GM23248 (cell line): ENCODE data around the gene DRC1. TPM values are rescaled to one million over a fixed set of nuclear protein-coding genes. Genes with fewer than 3 reads are reported as not detected.
"Not testable (repeated sequence)": the region's sequence is repeated elsewhere in the genome, so short reads cannot be mapped to it uniquely, and the experiment has no call there.

ENCODE experiments used
- DNase-seq: peaks from one replicate; pipeline ENCODE4 v3.0.0-alpha.2; 2015
- H2AFZ ChIP-seq: fragments of 200-600 bp; sonication (generic); 2 replicates; pipeline ENCODE4 v1.6.1; 2016; ENCODE audit warnings: antibody characterized with exemption
- H3F3A ChIP-seq: fragments of 200-600 bp; sonication (generic); 2 replicates; pipeline ENCODE4 v1.6.1; 2016; ENCODE audit warnings: mild to moderate bottlenecking, antibody characterized with exemption, mixed run types; ENCODE audit not compliant: insufficient read depth
- H3K27ac ChIP-seq: fragments of 200-600 bp; sonication (generic); 2 replicates; pipeline ENCODE4 v1.5.1; 2016; ENCODE audit warnings: mild to moderate bottlenecking
- H3K27me3 ChIP-seq: fragments of 200-600 bp; sonication (generic); replicated peaks from 2 replicates; pipeline ENCODE4 v1.6.1; 2016; ENCODE audit warnings: mild to moderate bottlenecking; ENCODE audit not compliant: insufficient read depth
- H3K36me3 ChIP-seq: fragments of 200-600 bp; sonication (generic); 2 replicates; pipeline ENCODE4 v1.6.1; 2016; ENCODE audit warnings: low read depth, mild to moderate bottlenecking
- H3K4me1 ChIP-seq: fragments of 200-600 bp; sonication (generic); 2 replicates; pipeline ENCODE4 v1.6.1; 2016; ENCODE audit warnings: mild to moderate bottlenecking; ENCODE audit not compliant: insufficient read depth
- H3K4me2 ChIP-seq: fragments of 200-600 bp; sonication (generic); one replicate; pipeline ENCODE4 v1.6.1; 2016; ENCODE audit warnings: mild to moderate bottlenecking; ENCODE audit not compliant: unreplicated experiment
- H3K4me3 ChIP-seq: fragments of 200-600 bp; sonication (generic); 2 replicates; pipeline ENCODE4 v1.5.1; 2016; ENCODE audit warnings: mild to moderate bottlenecking
- H3K79me2 ChIP-seq: fragments of 200-600 bp; sonication (generic); 2 replicates; pipeline ENCODE4 v1.6.1; 2016; ENCODE audit warnings: mild to moderate bottlenecking; ENCODE audit not compliant: insufficient read depth
- H3K9ac ChIP-seq: fragments of 200-600 bp; sonication (generic); 2 replicates; pipeline ENCODE4 v1.6.1; 2016; ENCODE audit warnings: mild to moderate bottlenecking
- H3K9me2 ChIP-seq: fragments of 200-600 bp; sonication (generic); 2 replicates; pipeline ENCODE4 v1.6.1; 2016; ENCODE audit warnings: mixed run types, mild to moderate bottlenecking, moderate library complexity; ENCODE audit not compliant: insufficient read depth
- H3K9me3 ChIP-seq: fragments of 200-600 bp; sonication (generic); one replicate; pipeline ENCODE4 v1.6.1; 2017; ENCODE audit warnings: low read depth
- H4K20me1 ChIP-seq: fragments of 200-600 bp; sonication (generic); 2 replicates; pipeline ENCODE4 v1.6.0; 2016; ENCODE audit not compliant: insufficient read depth
- EZH2 ChIP-seq: fragments of 200-600 bp; sonication (generic); IDR thresholded peaks from 2 replicates; pipeline ENCODE4 v1.6.1; 2018; ENCODE audit warnings: antibody characterized with exemption, mild to moderate bottlenecking; ENCODE audit not compliant: insufficient read depth, poor library complexity, severe bottlenecking
- EZH2phosphoT487 ChIP-seq: fragments of 200-600 bp; sonication (generic); IDR thresholded peaks from 2 replicates; pipeline ENCODE4 v1.6.1; 2018; ENCODE audit warnings: antibody characterized with exemption, moderate library complexity, mild to moderate bottlenecking, low read depth; ENCODE audit not compliant: insufficient read depth
- WGBS, 2 experiments: methylation state at CpG; one replicate each; pipeline ENCODE4 v1.1.6; 2015 to 2017; ENCODE audit warnings: low lambda C conversion rate in 2 of 2, low coverage in 1 of 2; ENCODE audit errors: missing lambda C conversion rate in 2 of 2; 5-methylcytosine and 5-hydroxymethylcytosine counted together
- in situ Hi-C: fragments of 300-500 bp; cut with MboI; formaldehyde crosslinking; loops from 2 replicates; pipeline ENCODE4 v1.15.0; 2020
- polyA plus RNA-seq: library from polyadenylated mRNA; unstranded; fragments of >200 nt; fragmentation: Nextera tagmentation; extraction: Ambion mirVana; gene quantifications from 2 replicates; pipeline ENCODE4 v1.2.1, GENCODE V29; 2016
- total RNA-seq: library from RNA; depleted of rRNA; stranded (reverse); fragments of >200 nt; shearing (Covaris generic); gene quantifications from 2 replicates; pipeline ENCODE4 v1.2.3, GENCODE V29; 2014

The DRC1 gene
- total and polyA plus RNA-seq, 2 experiments from 2014 or later, result not detected

- no peaks in the 10 kb centered on the region for H3K9me3 ChIP-seq
- in situ Hi-C loops, result no loop called here
- no peak overlapping the region for H3K27ac ChIP-seq
- peaks cover 10% of the 10 kb centered on the region for H3K4me1 ChIP-seq
- no peaks in the 10 kb centered on the region for H3K79me2 ChIP-seq
- no peaks in the 10 kb centered on the region for H4K20me1 ChIP-seq
- H3K27me3 ChIP-seq, result no peaks in the 10 kb centered on the region
- no peak overlapping the region for H3K4me3 ChIP-seq
- H3K9me2 ChIP-seq, result no peaks in the 10 kb centered on the region
- no peak overlapping the region for H2AFZ ChIP-seq
- WGBS, 2 experiments, result 78 to 82% methylated on average over 11 of the region's 11 CpGs
- no peak for DNase-seq
- TF ChIP-seq EZH2phosphoT487, result no peak
- TF ChIP-seq EZH2, result no peak
- H3K4me2 ChIP-seq, result no peak overlapping the region
- H3F3A ChIP-seq, result no peaks in the 10 kb centered on the region; the same call in 1 of the 2 replicates
- H3K9ac ChIP-seq, result no peak overlapping the region
- H3K36me3 ChIP-seq, result no peaks in the 10 kb centered on the region
Measured at GRCh38 chr2:26465266-26465925, 63.7 kb downstream of the DRC1 start.

GRCh38 chr2:26465981-26466471 is 64.3 kb downstream of the DRC1 start:
- Histone ChIP-seq H4K20me1 (no peaks in the 10 kb centered on the region), H3K9ac (no peak overlapping the region), H3F3A (no peaks in the 10 kb centered on the region; the same call in 1 of the 2 replicates), H3K9me2 (no peaks in the 10 kb centered on the region), H3K4me1 (peaks cover 10% of the 10 kb centered on the region), H3K27ac (no peak overlapping the region), H3K4me3 (no peak overlapping the region), H3K79me2 (no peaks in the 10 kb centered on the region), H3K4me2 (no peak overlapping the region), H2AFZ (no peak overlapping the region), H3K27me3 (no peaks in the 10 kb centered on the region), H3K36me3 (no peaks in the 10 kb centered on the region), H3K9me3 (no peaks in the 10 kb centered on the region)
- TF ChIP-seq EZH2phosphoT487, result no peak
- no peak for TF ChIP-seq EZH2
- WGBS, 2 experiments, result 86 to 89% methylated on average over 10 of the region's 10 CpGs
- in situ Hi-C loops, result no loop called here
- no peak for DNase-seq

- in situ Hi-C loops, result no loop called here
- WGBS, 2 experiments, result 75 to 76% methylated on average over 17 to 22 of the region's 22 CpGs
Measured at GRCh38 chr2:26466662-26467310, 65.1 kb downstream of the DRC1 start.

GRCh38 chr2:26468544-26468943 is 66.8 kb downstream of the DRC1 start:
- H3K36me3 ChIP-seq, H3K9me3 ChIP-seq, in situ Hi-C loops, H3K4me1 ChIP-seq, H3K79me2 ChIP-seq, H3K27me3 ChIP-seq, H2AFZ ChIP-seq, H3F3A ChIP-seq, H3K9me2 ChIP-seq, H3K4me3 ChIP-seq, H3K9ac ChIP-seq, H3K27ac ChIP-seq, DNase-seq, H3K4me2 ChIP-seq, H4K20me1 ChIP-seq: not testable (repeated sequence)
- 92 to 93% methylated on average over 1 of the region's 1 CpG for WGBS, 2 experiments

More at GRCh38 chr2:26466662-26467310, 65.1 kb downstream of the DRC1 start:
- Histone ChIP-seq H3K4me1 (peaks cover 10% of the 10 kb centered on the region), H3K9me2 (no peaks in the 10 kb centered on the region), H2AFZ (no peak overlapping the region), H3K9me3 (no peaks in the 10 kb centered on the region), H3K36me3 (no peaks in the 10 kb centered on the region), H3K4me2 (no peak overlapping the region), H3F3A (no peaks in the 10 kb centered on the region; the same call in 1 of the 2 replicates), H3K27ac (no peak overlapping the region), H3K9ac (no peak overlapping the region), H4K20me1 (no peaks in the 10 kb centered on the region), H3K79me2 (no peaks in the 10 kb centered on the region), H3K4me3 (no peak overlapping the region), H3K27me3 (no peaks in the 10 kb centered on the region)
- no peak for DNase-seq
- TF ChIP-seq EZH2 (no peak), EZH2phosphoT487 (no peak)
